Suppressor macrophage (primary cell): ENCODE data around the gene ZNF490.
"Not testable (repeated sequence)": the region's sequence is repeated elsewhere in the genome, so short reads cannot be mapped to it uniquely, and the experiment has no call there.

Source experiments
- DNase-seq, 4 experiments: peaks; one replicate each; pipeline ENCODE4 v3.0.0-alpha.2; 2020 to 2022
- total RNA-seq, 17 experiments: gene quantifications; one replicate each; lab custom pipeline; 2026; ENCODE audit warnings: mixed read lengths in 6 of 17, inconsistent platforms in 3 of 17; lab: John Stamatoyannopoulos, UW

Gene ZNF490
- 1.5 to 9.7 (median 5.5) reads per million in 17 experiments for total RNA-seq

DNA sequence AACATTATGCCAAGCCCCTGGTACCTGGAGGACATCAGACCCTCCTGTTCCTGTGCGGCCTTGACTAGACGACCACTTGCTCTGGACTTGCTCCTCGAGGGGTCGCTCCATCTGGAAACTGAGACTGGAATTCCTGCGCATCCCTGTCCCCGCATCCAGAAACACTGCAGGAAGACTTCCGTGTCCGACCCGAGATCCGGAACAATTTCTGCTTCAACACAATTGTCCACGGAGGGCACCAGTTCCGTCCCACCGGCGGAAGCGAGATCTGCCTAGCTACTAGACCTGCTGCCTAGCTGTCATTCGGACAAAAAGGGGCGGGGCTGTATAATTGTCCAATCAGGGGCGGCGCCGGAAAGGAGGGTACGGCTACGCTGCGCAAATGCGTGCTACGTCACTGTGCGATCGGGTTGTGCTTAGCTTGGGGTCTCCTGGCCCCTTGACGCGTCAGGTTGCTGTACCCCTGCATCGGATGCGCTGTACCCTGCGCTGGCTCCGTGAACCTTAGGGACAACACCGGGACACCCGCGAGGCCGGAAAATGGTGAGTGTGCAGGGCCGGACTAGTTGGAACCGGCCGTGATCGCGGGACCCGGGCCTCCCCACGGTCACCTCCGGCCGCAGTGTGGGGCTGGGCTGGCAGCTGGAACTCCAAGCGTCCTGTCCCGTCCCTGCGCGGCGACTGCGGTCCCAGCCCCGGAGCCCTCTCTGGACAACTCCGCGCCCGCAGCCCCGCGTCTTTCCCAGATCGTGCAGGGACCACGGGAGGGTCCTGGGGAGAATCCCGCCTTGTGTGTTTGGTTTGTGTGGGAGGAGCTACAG is at the start of gene ZNF490, which contains the start of gene ZNF791:
ZNF490 (minus strand) TSS at position 274 of the 821 bp plus-strand sequence; CDS start at position 141, 133 bp downstream.
ZNF791 (plus strand) TSS at position 381 of the 821 bp plus-strand sequence; CDS start at position 541, 160 bp downstream.
- peak; percentile 98 to 99 (median 99) for DNase-seq

GRCh38 chr19:12657966-12658365 is 47.4 kb upstream of the ZNF490 start:
- DNase-seq = no peak

- peak in 1 of 4 experiments; percentile 25 for DNase-seq
These were observed 46.4 kb upstream of the ZNF490 start for GRCh38 chr19:12656899-12657571.

DNA sequence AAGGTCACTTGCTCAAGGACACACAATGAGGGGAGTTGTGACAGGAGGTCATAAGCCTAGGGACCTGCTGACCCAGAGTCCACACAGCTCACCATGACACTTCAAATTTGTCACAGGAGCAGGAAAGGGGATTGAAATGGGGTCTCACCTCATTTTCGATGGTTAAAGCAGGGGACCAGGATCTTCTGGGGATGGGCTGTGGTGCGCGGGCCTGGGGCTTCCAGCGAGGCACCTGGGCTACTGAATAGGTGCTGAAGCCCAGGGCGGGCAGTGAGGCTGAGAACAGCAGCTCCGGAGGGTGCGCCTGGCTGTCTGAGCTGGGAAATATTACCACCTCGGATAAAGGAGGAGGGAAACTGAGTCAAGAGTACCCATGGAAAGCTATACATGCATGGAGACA is 44.9 kb upstream of the ZNF490 start:
- no peak for DNase-seq

DNA sequence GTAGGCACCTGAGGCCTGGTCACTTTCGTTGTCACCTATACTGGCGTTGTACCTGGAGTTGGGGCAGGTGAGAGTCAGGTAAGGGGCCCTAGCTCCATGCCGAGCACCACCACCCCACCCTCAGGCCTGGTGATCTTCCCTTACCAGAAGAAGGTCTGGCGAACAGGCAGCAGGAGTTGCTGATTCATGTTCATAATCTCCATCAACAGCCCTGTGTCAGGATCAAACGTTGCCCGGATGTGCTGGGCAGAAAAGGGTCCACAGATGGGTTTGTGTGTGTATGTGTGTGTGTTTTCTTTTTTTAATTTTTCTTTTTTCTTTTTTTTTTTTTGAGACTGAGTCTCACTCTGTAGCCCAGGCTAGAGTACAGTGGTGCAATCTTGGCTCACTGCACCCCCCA is 41.6 kb upstream of the ZNF490 start:
- no peak for DNase-seq

- no peak for DNase-seq
These were observed 39.3 kb upstream of the ZNF490 start for GRCh38 chr19:12649941-12650340.

DNA sequence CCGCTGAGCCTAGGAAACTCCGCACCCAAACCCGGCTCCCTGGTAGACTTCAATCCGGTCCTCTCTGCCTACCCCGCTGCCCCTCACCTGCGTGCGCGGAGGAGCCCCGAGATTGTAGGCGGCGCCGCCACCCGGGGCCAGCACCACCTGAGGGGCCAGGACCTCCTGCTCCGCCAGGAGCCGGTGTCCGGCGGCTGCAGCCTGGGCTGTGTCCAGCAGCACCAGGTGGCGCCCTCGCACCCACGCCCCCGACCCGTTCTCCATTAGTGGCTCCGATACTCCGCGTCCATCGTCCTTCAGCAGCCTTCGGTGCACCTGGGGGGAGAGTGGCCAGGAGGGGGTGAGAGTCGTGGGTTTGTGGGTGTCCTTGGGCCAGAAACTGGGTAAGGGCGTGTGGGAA is 37.5 kb upstream of the ZNF490 start:
- no peak for DNase-seq

GRCh38 chr19:12647490-12648071 is 37.0 kb upstream of the ZNF490 start:
- DNase-seq = peak; percentile 55 to 76 (median 64)

DNA sequence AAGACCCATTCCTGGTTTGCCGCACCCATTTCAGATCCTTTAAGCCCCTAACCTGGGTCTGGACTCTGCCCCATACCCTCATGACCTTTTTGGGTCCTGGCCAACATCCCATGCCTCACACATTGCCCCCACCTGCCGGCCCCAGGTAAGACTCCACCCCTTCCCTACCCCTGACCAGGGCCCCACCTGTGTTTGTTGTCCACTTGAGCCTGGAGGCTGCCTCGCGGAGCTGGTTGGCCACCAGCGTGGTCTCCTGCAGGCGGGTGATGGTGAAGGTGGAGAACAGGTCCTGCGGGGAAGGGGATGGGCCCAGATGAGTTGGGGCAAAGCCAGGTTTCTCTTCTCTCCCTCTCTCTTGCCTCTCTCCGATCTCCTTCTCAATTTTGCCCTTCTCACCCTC is 36.4 kb upstream of the ZNF490 start:
- no peak for DNase-seq

GRCh38 chr19:12646551-12646950 is 35.9 kb upstream of the ZNF490 start:
- no peak for DNase-seq

DNA sequence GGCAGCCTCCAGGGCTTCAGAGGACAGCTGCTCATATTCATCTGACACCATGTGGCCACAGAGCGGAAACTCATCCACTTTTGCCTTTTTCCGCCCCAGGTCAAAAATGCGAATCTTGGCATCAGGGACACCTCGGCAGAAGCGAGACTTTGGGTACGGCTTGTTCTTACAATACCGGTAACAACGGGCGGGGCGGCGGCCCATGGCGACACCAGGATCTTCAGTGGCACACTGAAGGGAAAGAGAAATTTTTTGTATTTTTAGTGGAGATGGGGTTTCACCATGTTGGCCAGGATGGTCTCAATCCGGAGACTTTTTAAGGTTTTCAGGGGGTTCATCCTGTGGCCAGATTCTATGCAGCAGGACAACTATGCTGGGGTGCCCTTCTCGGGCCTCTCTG is 33.1 kb upstream of the ZNF490 start:
- DNase-seq = not testable (repeated sequence)

DNA sequence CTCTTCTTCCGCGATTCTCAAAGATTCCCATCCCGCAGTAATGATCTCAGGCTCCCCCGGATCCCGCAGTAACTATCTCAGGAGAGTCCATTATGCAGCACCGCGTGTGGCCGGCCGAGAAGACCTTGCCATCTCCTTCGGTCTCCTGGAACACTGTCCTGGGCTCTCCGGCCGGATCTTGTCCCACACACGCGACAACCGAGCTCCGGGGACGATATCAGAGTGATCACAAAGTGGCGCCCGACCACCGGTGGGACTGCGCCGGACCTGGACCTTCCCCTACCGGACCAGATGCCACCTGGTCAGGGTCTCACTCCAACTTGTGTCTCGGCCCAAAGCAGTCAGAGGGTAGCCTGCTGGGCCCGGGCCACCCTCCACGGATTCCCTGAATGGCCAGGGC is 31.9 kb upstream of the ZNF490 start:
- DNase-seq = no peak

- no peak for DNase-seq
These were observed 30.8 kb upstream of the ZNF490 start for GRCh38 chr19:12641456-12641855.

GRCh38 chr19:12639901-12640613 is 29.4 kb upstream of the ZNF490 start:
- DNase-seq = peak; percentile 90 to 93 (median 92)

GRCh38 chr19:12638611-12639182 is 28.1 kb upstream of the ZNF490 start:
- DNase-seq = no peak

DNA sequence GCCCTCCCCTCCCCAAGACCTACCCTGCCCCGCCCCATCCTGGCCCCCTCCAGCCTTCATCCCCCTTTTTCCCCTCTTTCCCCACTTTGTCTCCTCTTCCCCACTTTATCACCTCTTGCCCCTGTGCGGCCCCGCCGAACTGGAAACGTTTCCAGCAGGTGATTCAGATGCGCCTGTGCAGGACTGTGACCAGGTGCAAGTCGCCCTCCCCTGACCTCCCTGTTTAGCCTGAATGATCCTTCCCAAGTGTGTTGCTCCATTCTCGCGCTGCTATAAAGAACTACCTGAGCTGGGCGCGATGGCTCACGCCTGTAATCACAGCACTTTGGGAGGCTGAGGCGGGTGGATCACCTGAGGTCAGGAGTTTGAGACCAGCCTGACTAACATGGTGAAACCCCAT is 26.0 kb upstream of the ZNF490 start:
- DNase-seq = no peak

- no peak for DNase-seq
These were observed 18.6 kb upstream of the ZNF490 start for GRCh38 chr19:12629215-12629614.

DNA sequence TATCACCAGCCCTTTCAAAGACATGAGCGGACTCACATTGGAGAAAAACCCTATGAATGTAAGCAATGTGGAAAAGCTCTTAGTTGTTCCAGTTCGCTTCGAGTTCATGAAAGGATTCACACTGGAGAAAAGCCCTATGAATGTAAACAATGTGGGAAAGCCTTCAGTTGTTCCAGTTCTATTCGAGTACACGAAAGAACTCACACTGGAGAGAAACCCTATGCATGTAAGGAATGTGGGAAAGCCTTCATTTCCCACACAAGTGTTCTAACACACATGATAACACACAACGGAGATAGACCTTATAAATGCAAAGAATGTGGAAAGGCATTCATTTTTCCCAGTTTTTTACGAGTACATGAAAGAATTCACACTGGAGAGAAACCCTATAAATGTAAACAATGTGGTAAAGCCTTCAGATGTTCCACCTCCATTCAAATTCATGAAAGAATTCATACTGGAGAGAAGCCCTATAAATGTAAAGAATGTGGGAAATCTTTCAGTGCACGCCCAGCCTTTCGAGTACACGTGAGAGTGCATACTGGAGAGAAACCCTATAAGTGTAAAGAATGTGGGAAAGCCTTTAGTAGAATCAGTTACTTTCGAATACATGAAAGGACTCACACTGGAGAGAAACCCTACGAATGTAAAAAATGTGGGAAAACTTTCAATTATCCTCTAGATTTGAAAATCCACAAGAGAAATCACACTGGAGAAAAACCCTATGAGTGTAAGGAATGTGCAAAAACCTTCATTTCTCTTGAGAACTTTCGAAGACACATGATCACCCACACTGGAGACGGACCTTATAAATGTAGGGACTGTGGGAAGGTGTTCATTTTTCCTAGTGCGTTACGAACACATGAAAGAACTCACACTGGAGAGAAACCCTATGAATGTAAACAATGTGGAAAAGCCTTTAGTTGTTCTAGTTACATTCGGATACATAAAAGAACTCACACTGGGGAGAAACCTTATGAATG is 17.7 kb upstream of the ZNF490 start:
- DNase-seq = no peak

DNA sequence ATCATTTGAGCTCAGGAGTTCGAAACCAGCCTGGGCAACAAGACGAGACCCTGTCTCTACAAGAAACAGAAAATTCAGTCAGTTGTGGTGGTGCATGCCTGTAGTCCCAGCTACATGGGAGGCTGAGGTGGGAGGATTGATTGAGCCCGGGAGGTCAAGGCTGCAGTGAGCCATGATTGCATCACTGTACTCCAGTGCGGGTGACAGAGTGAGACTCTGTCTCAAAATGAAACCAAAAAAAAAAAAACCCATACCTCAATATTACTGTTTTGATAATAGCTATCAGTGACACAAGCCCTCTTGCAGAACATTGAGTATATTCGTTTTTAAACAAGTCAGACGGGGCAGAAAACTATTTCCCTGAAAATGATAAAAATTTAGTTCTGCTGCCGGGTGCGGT is 16.3 kb upstream of the ZNF490 start:
- no peak for DNase-seq

DNA sequence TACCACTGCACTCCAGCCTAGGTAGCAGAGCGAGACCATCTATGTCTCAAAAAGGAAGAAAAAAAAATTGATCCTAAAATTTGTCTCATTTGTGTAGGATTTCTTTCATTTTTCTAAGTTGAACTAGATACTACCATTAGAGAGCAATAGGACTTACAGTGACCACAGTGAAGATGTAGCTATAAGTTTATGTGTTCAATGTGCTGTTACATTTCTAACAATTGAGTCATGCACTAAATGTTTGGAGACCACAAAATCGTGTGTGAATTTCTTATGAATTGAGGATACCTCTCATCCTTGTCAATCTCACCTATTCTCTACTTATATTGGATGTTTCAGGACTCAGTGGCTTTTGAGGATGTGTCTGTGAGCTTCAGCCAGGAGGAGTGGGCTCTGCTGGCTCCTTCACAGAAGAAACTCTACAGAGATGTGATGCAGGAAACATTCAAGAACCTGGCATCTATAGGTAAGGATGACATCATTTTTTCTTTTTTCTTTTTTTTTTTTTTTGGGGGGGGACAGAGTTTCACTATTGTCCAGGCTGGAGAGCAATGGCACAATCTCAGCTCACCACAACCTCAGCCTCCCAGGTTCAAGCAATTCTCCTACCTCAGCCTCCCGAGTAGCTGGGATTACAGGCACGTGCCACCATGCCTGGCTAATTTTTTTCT is 12.9 kb upstream of the ZNF490 start:
- DNase-seq = no peak
